B cell (primary cell): ENCODE data around the gene PRX. TPM values are rescaled to one million over a fixed set of nuclear protein-coding genes. Genes with fewer than 3 reads are reported as not detected.

Source experiments
- ATAC-seq: fragments of 200-7000 bp; cut with Tn5 transposase; one replicate; pipeline ENCODE4 v1.10.0; 2021; ENCODE audit warnings: low read depth, mild to moderate bottlenecking, moderate number of reproducible peaks, moderate library complexity
- CTCF ChIA-PET: fragments of 350-600 bp; sonication (Branson Sonifier 250); formaldehyde crosslinking; loops from one replicate; lab custom pipeline; 2021; ENCODE audit warnings: antibody characterized with exemption, inconsistent platforms; lab: Charles Lee
- POLR2A ChIA-PET: fragments of 350-600 bp; sonication (Branson Sonifier 250); formaldehyde crosslinking; loops from one replicate; lab custom pipeline; 2021; ENCODE audit warnings: antibody characterized with exemption; lab: Charles Lee
- DNase-seq: peaks from one replicate; pipeline ENCODE4 v3.0.0; 2013
- H2AFZ ChIP-seq: 2 replicates; pipeline ENCODE4 v1.6.1; 2012; ENCODE audit warnings: mild to moderate bottlenecking, low read depth, low read length; ENCODE audit not compliant: insufficient read depth, poor library complexity, severe bottlenecking
- H3K27ac ChIP-seq, 2 donors: 1 replicate in 1 of 2; 2 replicates in 1 of 2; pipeline ENCODE4 v1.5.1; 2012 to 2013; ENCODE audit warnings: low read length in 2 of 2, mild to moderate bottlenecking in 2 of 2, moderate library complexity in 1 of 2
- H3K27me3 ChIP-seq, 4 experiments: fragments of 200-600 bp in 1 of 4; sonication (generic) in 1 of 4; replicated peaks in 1 of 4; 1 replicate in 2 of 4; 2 replicates in 2 of 4; pipeline versions ENCODE4 v1.6.1 to v1.7.0; 2013 to 2016; ENCODE audit warnings: low read length in 3 of 4, mild to moderate bottlenecking in 2 of 4, mixed read lengths in 1 of 4, moderate library complexity in 1 of 4; ENCODE audit not compliant: insufficient read depth in 4 of 4, control insufficient read depth in 3 of 4; ENCODE audit errors: control extremely low read depth in 1 of 4
- H3K36me3 ChIP-seq, 2 experiments: replicated peaks in 1 of 2; 1 replicate in 1 of 2; 2 replicates in 1 of 2; pipeline versions ENCODE4 v1.6.1 to v1.7.1; 2013; ENCODE audit warnings: low read length in 1 of 2; ENCODE audit not compliant: insufficient read depth in 2 of 2, control insufficient read depth in 1 of 2; ENCODE audit errors: control extremely low read depth in 1 of 2, extremely low read depth in 1 of 2
- H3K4me1 ChIP-seq, 2 donors: fragments of 200-600 bp in 1 of 2; sonication (generic) in 1 of 2; 1 replicate in 1 of 2; 2 replicates in 1 of 2; pipeline versions ENCODE4 v1.5.1 to v1.6.1; 2013 to 2017; ENCODE audit warnings: low read length in 2 of 2; ENCODE audit not compliant: control insufficient read depth in 2 of 2, insufficient read depth in 2 of 2
- H3K4me2 ChIP-seq: replicated peaks from 2 replicates; pipeline ENCODE3; 2012; ENCODE audit warnings: mild to moderate bottlenecking, low read depth, low read length; ENCODE audit not compliant: poor library complexity, severe bottlenecking
- H3K4me3 ChIP-seq, 5 experiments: fragments of 200-600 bp in 1 of 5; sonication (generic) in 1 of 5; 1 replicate in 3 of 5; 2 replicates in 2 of 5; pipeline versions ENCODE4 v1.5.1 to v1.7.0; 2011 to 2016; ENCODE audit warnings: low read length in 4 of 5, mild to moderate bottlenecking in 4 of 5, low read depth in 2 of 5, control low read depth in 1 of 5, moderate library complexity in 1 of 5; ENCODE audit not compliant: insufficient read depth in 1 of 5; ENCODE audit errors: control extremely low read depth in 1 of 5, extremely low read depth in 1 of 5
- H3K79me2 ChIP-seq: fragments of 200-600 bp; sonication (generic); one replicate; pipeline ENCODE4 v1.6.0; 2016; ENCODE audit warnings: low read length; ENCODE audit not compliant: control insufficient read depth, insufficient read depth
- H3K9ac ChIP-seq: fragments of 200-600 bp; sonication (generic); 2 replicates; pipeline ENCODE4 v1.6.1; 2017; ENCODE audit warnings: mild to moderate bottlenecking, low read length, moderate library complexity
- H3K9me3 ChIP-seq, 3 donors: one replicate each; pipeline versions ENCODE4 v1.6.1 to v1.7.1; 2013; ENCODE audit warnings: low read length in 2 of 3; ENCODE audit not compliant: control insufficient read depth in 2 of 3, insufficient read depth in 1 of 3; ENCODE audit errors: control extremely low read depth in 1 of 3
- H4K20me1 ChIP-seq: 2 replicates; pipeline ENCODE4 v1.6.0; 2012; ENCODE audit warnings: mild to moderate bottlenecking, low read length; ENCODE audit not compliant: insufficient read depth, control insufficient read depth, poor library complexity, severe bottlenecking
- H3K27ac Mint-ChIP-seq: one replicate; pipeline ENCODE4 v1.8.0; 2021; ENCODE audit warnings: mixed read lengths
- H3K27me3 Mint-ChIP-seq: one replicate; pipeline ENCODE4 v1.8.0; 2021; ENCODE audit warnings: mixed read lengths
- H3K4me1 Mint-ChIP-seq: one replicate; pipeline ENCODE4 v1.8.0; 2021; ENCODE audit warnings: mixed read lengths
- H3K4me3 Mint-ChIP-seq: one replicate; pipeline ENCODE4 v1.8.0; 2021; ENCODE audit warnings: mixed read lengths
- H3K9me3 Mint-ChIP-seq: one replicate; pipeline ENCODE4 v1.8.0; 2022; ENCODE audit warnings: mixed read lengths; ENCODE audit not compliant: insufficient read depth
- CTCF ChIP-seq: fragments of 200-600 bp; IDR thresholded peaks from one replicate; pipeline ENCODE4 v1.8.0; 2022; ENCODE audit warnings: antibody characterized with exemption, mild to moderate bottlenecking
- EZH2 ChIP-seq: IDR thresholded peaks from 2 replicates; pipeline ENCODE4 v1.6.1; 2012; ENCODE audit warnings: borderline replicate concordance, low read depth, mild to moderate bottlenecking, moderate library complexity, low read length; ENCODE audit not compliant: insufficient read depth, poor library complexity, severe bottlenecking
- whole genome bisulfite sequencing: methylation state at CpG from one replicate; pipeline ENCODE4 v1.1.5; 2013; ENCODE audit warnings: missing lambda C conversion rate; ENCODE audit not compliant: insufficient coverage; 5-methylcytosine and 5-hydroxymethylcytosine counted together
- intact Hi-C: fragments of 100-400 bp; cut with micrococcal nuclease; formaldehyde crosslinking; loops from one replicate; pipeline ENCODE4 v1.10.0; 2022
- polyA plus RNA-seq: library from polyadenylated mRNA; depleted of rRNA; stranded (reverse); fragments of >200 nt; gene quantifications from 2 replicates; pipeline ENCODE4 v1.2.3, GENCODE V29; 2012
- total RNA-seq, 2 donors: library from RNA; stranded (reverse); fragments of 120-200 nt in 1 of 2; gene quantifications; 1 replicate in 1 of 2; 2 replicates in 1 of 2; pipeline versions ENCODE4 v1.2.3 to v1.2.4, GENCODE V29; 2013 to 2022

The PRX gene
- total and polyA plus RNA-seq, 2 donors (not counting 1 experiment from before 2014, with no cell fraction given), result 1.1 to 2.5 TPM

GRCh38 chr19:40403262-40403984 lies 9.8 kb downstream of the PRX start:
- peak; percentile 86 for DNase-seq
- H3K27me3 ChIP-seq, result peaks cover 0 to 6% (median 3%) of the 10 kb centered on the region in 4 experiments
- intact Hi-C loops, result loop anchor here (1.0 to 10.0 kb wide), 2 partner anchors 118 to 891 kb away; partner anchors contain the start of gene AKT2
- H3K4me1 ChIP-seq, result peaks cover 6 to 18% of the 10 kb centered on the region in 2 donors
- POLR2A ChIA-PET, result interaction anchor here (0.6 to 1.3 kb wide), 7 partner anchors 18 to 952 kb away, joined by 3 to 14 read pairs (median 4); partner anchors contain the start of gene PLD3
- H3K9ac ChIP-seq, result peak overlapping the region; percentile 76
- H3K27ac Mint-ChIP-seq, result peak overlapping the region; percentile 93
- H2AFZ ChIP-seq, result peak overlapping the region; percentile 99
- WGBS, result 0% methylated on average over 25 of the region's 41 CpGs
- peaks cover 29% of the 10 kb centered on the region for H3K4me1 Mint-ChIP-seq
- H3K4me2 ChIP-seq, result peak overlapping the region; percentile 97
- no peaks in the 10 kb centered on the region for H3K9me3 Mint-ChIP-seq
- CTCF ChIA-PET, result interaction anchor here (0.6 to 3.9 kb wide), 10 partner anchors 17 to 346 kb away, joined by 3 to 26 read pairs (median 4); partner anchors contain the start of genes BLVRB and SERTAD1
- H3K27ac ChIP-seq, result peak overlapping the region; percentile 30 to 49
- TF ChIP-seq EZH2 (no peak), CTCF (no peak)
- H3K79me2 ChIP-seq, result no peaks in the 10 kb centered on the region
- H3K9me3 ChIP-seq, result peaks cover 0 to 3% (median 0%) of the 10 kb centered on the region in 3 donors
- H4K20me1 ChIP-seq, result no peaks in the 10 kb centered on the region
- peak overlapping the region; percentile 27 to 84 (median 74) for H3K4me3 ChIP-seq
- peaks cover 8% of the 10 kb centered on the region for H3K27me3 Mint-ChIP-seq
- no peaks in the 10 kb centered on the region for H3K36me3 ChIP-seq
- peak; percentile 81 for ATAC-seq
- peak overlapping the region; percentile 97 for H3K4me3 Mint-ChIP-seq

GRCh38 chr19:40400559-40400958 lies 12.6 kb downstream of the PRX start:
- H3K27me3 Mint-ChIP-seq, result peaks cover 8% of the 10 kb centered on the region
- ATAC-seq (no peak), DNase-seq (no peak)
- H3K4me1 Mint-ChIP-seq, result peaks cover 17% of the 10 kb centered on the region
- H3K4me3 Mint-ChIP-seq, result no peak overlapping the region
- no peaks in the 10 kb centered on the region for H4K20me1 ChIP-seq
- H3K4me2 ChIP-seq, result no peak overlapping the region
- 90% methylated on average over 2 of the region's 3 CpGs for WGBS
- no peak overlapping the region for H3K4me3 ChIP-seq
- H3K9ac ChIP-seq, result no peak overlapping the region
- no peaks in the 10 kb centered on the region for H3K79me2 ChIP-seq
- H3K4me1 ChIP-seq, result peaks cover 4 to 12% of the 10 kb centered on the region in 2 donors
- H3K36me3 ChIP-seq, result no peaks in the 10 kb centered on the region
- H3K27ac ChIP-seq, result no peak overlapping the region
- H3K27me3 ChIP-seq, result peaks cover 0 to 10% (median 3%) of the 10 kb centered on the region in 4 experiments
- no peaks in the 10 kb centered on the region for H3K9me3 Mint-ChIP-seq
- H2AFZ ChIP-seq, result no peak overlapping the region
- ChIA-PET CTCF (no interaction called here), POLR2A (no interaction called here)
- no peak overlapping the region for H3K27ac Mint-ChIP-seq
- peaks cover 0 to 3% (median 0%) of the 10 kb centered on the region in 3 donors for H3K9me3 ChIP-seq
- no peak for TF ChIP-seq EZH2
- TF ChIP-seq CTCF, result no peak
- intact Hi-C loops, result loop anchor here (10.0 kb wide), 1 partner anchor 894 kb away; no protein-coding TSS in a partner anchor
